Endothelial cell of umbilical vein (primary cell): ENCODE data around the gene TRABD. TPM values are rescaled to one million over a fixed set of nuclear protein-coding genes. Genes with fewer than 3 reads are reported as not detected.

Experiments used
- BruUV-seq: library from RNA; stranded (reverse); fragments of 400-500 nt; replicated peaks from 2 replicates; lab custom pipeline; 2021; lab: Mats Ljungman, UMichigan
- CTCF ChIA-PET: fragments of 300-600, 350-600 bp; sonication (Branson Sonifier 250); formaldehyde crosslinking; loops from one replicate; lab custom pipeline; 2021; ENCODE audit warnings: antibody characterized with exemption, inconsistent platforms; lab: Charles Lee
- POLR2A ChIA-PET: fragments of 300-600, 350-600 bp; sonication (Branson Sonifier 250); formaldehyde crosslinking; loops from one replicate; lab custom pipeline; 2021; ENCODE audit warnings: antibody characterized with exemption, inconsistent platforms; lab: Charles Lee
- DNase-seq: peaks from one replicate; pipeline ENCODE4 v3.0.0-alpha.2; 2011; ENCODE audit warnings: low read depth, low spot score
- FAIRE-seq: peaks from 2 replicates; lab custom pipeline; 2011; peaks lifted over from hg19 to GRCh38; lab: Jason Lieb, UNC
- H2AFZ ChIP-seq: 2 replicates; pipeline ENCODE4 v1.6.0; 2012; ENCODE audit warnings: low read depth, low read length, control low read depth, inconsistent platforms
- H3K27ac ChIP-seq: 2 replicates; pipeline ENCODE4 v1.5.1; 2011; ENCODE audit warnings: low read depth, mild to moderate bottlenecking, control low read depth, low read length, moderate library complexity; ENCODE audit not compliant: insufficient read depth
- H3K27me3 ChIP-seq, 2 experiments: 2 replicates each; pipeline versions ENCODE4 v1.6.0 to v1.6.1; 2011; ENCODE audit warnings: low read length in 2 of 2, mixed read lengths in 1 of 2; ENCODE audit not compliant: control insufficient read depth in 2 of 2, insufficient read depth in 2 of 2
- H3K36me3 ChIP-seq, 2 experiments: 2 replicates in 1 of 2; 3 replicates in 1 of 2; pipeline ENCODE4 v1.5.1; 2011; ENCODE audit warnings: low read length in 2 of 2, mild to moderate bottlenecking in 1 of 2, moderate library complexity in 1 of 2; ENCODE audit not compliant: control insufficient read depth in 2 of 2, insufficient read depth in 2 of 2; ENCODE audit errors: extremely low read depth in 1 of 2
- H3K4me1 ChIP-seq: 3 replicates; pipeline ENCODE4 v1.5.1; 2011; ENCODE audit warnings: mild to moderate bottlenecking, low read length; ENCODE audit not compliant: control insufficient read depth, insufficient read depth; ENCODE audit errors: extremely low read depth
- H3K4me2 ChIP-seq: 2 replicates; pipeline ENCODE4 v1.6.1; 2011; ENCODE audit warnings: low read length, control low read depth, mixed read lengths; ENCODE audit not compliant: insufficient read depth
- H3K4me3 ChIP-seq, 3 experiments: fragments of 200-600 bp in 1 of 3; sonication (generic), shearing (Covaris generic) in 1 of 3; replicated peaks in 1 of 3; 2 replicates each; pipeline ENCODE4 v1.5.1; 2011 to 2016; ENCODE audit warnings: control low read depth in 3 of 3, low read length in 3 of 3, mild to moderate bottlenecking in 2 of 3, inconsistent platforms in 1 of 3, low read depth in 1 of 3, moderate library complexity in 1 of 3; ENCODE audit not compliant: insufficient read depth in 1 of 3
- H3K79me2 ChIP-seq: 2 replicates; pipeline ENCODE4 v1.6.0; 2012; ENCODE audit warnings: low read length, inconsistent platforms; ENCODE audit not compliant: control insufficient read depth, insufficient read depth
- H3K9ac ChIP-seq: replicated peaks from 2 replicates; pipeline ENCODE3; 2011; ENCODE audit warnings: low read length, control low read depth; ENCODE audit not compliant: insufficient read depth; ENCODE audit errors: extremely low read depth
- H3K9me1 ChIP-seq: replicated peaks from 3 replicates; pipeline ENCODE4 v1.6.0; 2011; ENCODE audit warnings: mild to moderate bottlenecking, low read length; ENCODE audit not compliant: control insufficient read depth, insufficient read depth; ENCODE audit errors: extremely low read depth
- H3K9me3 ChIP-seq: replicated peaks from 2 replicates; pipeline ENCODE4 v1.5.1; 2012; ENCODE audit warnings: low read length, inconsistent platforms; ENCODE audit not compliant: control insufficient read depth, insufficient read depth
- H4K20me1 ChIP-seq: replicated peaks from 2 replicates; pipeline ENCODE3; 2011; ENCODE audit warnings: mild to moderate bottlenecking, low read length; ENCODE audit not compliant: control insufficient read depth, insufficient read depth; ENCODE audit errors: extremely low read depth
- CTCF ChIP-seq, 2 donors: IDR thresholded peaks; 1 replicate in 1 of 2; 2 replicates in 1 of 2; pipeline ENCODE4 v1.5.1; 2011; ENCODE audit warnings: low read length in 2 of 2, mild to moderate bottlenecking in 2 of 2, moderate library complexity in 2 of 2, control low read depth in 1 of 2, inconsistent platforms in 1 of 2, low read depth in 1 of 2; ENCODE audit not compliant: insufficient read depth in 1 of 2; ENCODE audit errors: extremely low read depth in 1 of 2
- JUN ChIP-seq: IDR thresholded peaks from 2 replicates; pipeline ENCODE4 v1.6.1; 2011; ENCODE audit warnings: borderline replicate concordance, low read depth; ENCODE audit not compliant: insufficient read length, insufficient read depth
- MYC ChIP-seq: IDR thresholded peaks from one replicate; pipeline ENCODE4 v1.6.1; 2011; ENCODE audit warnings: mild to moderate bottlenecking, low read depth, low read length
- dilution Hi-C: fragments of 300-500 bp; cut with MboI; formaldehyde crosslinking; loops from one replicate; pipeline ENCODE4 v1.15.0; 2019; ENCODE audit warnings: low sequenced_read_pairs; ENCODE audit not compliant: extremely low pct_ligation_motif_present
- intact Hi-C: fragments of 100-400 bp; cut with micrococcal nuclease; formaldehyde crosslinking; loops from one replicate; pipeline ENCODE4 v1.10.0; 2022
- polyA plus RNA-seq, 4 experiments: library from polyadenylated mRNA; depleted of rRNA in 3 of 4; stranded (reverse) in 3 of 4; unstranded in 1 of 4; fragments of >200 nt; gene quantifications; 2 replicates each; pipeline versions ENCODE4 v1.2.1 to v1.2.3, GENCODE V29; 2011 to 2012; ENCODE audit warnings: missing spikeins in 1 of 4
- total RNA-seq: library from RNA; stranded (reverse); gene quantifications from 2 replicates; pipeline ENCODE4 v1.2.3, GENCODE V29; 2021

Gene TRABD
- total and polyA plus RNA-seq, 2 donors (not counting 3 experiments of a cell fraction or from before 2014, with no cell fraction given) = 46.8 to 48.4 TPM

GRCh38 chr22:50190182-50190940 is 4.6 kb downstream of the TRABD start:
- no peak for TF ChIP-seq MYC
- peak; percentile 21 to 48 for TF ChIP-seq CTCF (IDR thresholded peaks at IDR 0.05; ENCODE audit: extremely low read depth in 1 of 2, insufficient read depth in 1 of 2, low read depth in 1 of 2, low read length in 2 of 2)
- TF ChIP-seq JUN = no peak
- FAIRE-seq (peak; percentile 76), DNase-seq (peak; percentile 46)
- Histone ChIP-seq H3K4me1 (peaks cover 28% of the 10 kb centered on the region), H3K27me3 (no peaks in the 10 kb centered on the region), H3K36me3 (peaks cover 8% of the 10 kb centered on the region in 2 experiments), H3K79me2 (peaks cover 71% of the 10 kb centered on the region), H3K9me1 (no peaks in the 10 kb centered on the region), H3K9me3 (no peaks in the 10 kb centered on the region), H2AFZ (no peak overlapping the region), H3K4me3 (peak overlapping the region in 1 of 3 experiments; percentile 20), H3K4me2 (peak overlapping the region; percentile 64), H3K9ac (peak overlapping the region; percentile 30), H4K20me1 (no peaks in the 10 kb centered on the region), H3K27ac (peak overlapping the region; percentile 19)
- no TSS peak for BruUV-seq
- dilution Hi-C loops (no loop called here), intact Hi-C loops (loop anchor here (5.0 kb wide), 1 partner anchor 78 kb away; no protein-coding TSS in a partner anchor)
- CTCF ChIA-PET = interaction anchor here (0.7 to 2.2 kb wide), 7 partner anchors 9 to 423 kb away, joined by 3 to 19 read pairs (median 3); no protein-coding TSS in a partner anchor
- POLR2A ChIA-PET = interaction anchor here (0.7 kb wide), 1 partner anchor 41 kb away, joined by 3 read pairs; no protein-coding TSS in a partner anchor
